Measurements from ENCODE around the gene RPS18. TPM values are rescaled to one million over a fixed set of nuclear protein-coding genes. Genes with fewer than 3 reads are reported as not detected.

RPS18 gene
- total and polyA plus RNA-seq, 10 of the 15 experiments (the other 5 are each of a cell fraction or from before 2014, with no cell fraction given), result 4,228 to 20,828 (median 7,406) TPM

DNA sequence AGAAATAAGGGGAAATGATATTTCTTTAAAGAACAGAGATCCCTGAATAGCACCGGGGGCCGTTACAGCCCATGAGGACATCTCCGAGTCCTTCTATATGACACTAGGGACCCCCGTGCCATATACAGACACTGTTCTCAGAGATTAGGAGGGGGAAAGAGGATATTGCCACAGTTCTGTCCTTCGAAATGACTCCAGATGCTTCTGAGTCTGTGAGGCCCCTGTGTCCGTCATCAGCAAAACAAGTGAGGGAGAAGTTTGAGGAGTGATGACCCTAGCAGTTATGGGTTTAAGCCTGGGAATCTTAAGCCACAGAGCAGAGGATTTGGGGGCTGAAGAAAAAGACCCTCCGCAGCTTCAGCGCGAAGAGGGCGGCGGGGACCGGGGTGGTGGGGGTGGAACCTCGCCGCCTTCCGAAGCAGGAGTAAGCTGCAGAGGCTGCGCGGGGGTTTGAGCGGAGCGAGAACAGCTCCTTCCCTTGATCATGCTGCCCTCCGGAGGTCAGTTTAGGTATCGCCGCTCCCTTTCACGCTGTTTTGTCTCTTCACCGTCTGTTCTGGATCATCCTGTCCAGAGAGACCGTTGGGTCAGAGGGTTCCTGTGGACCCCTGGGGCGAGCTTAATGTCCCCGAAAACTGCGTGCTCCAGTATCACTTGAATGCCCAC is 23.8 kb upstream of the RPS18 start (continued):
- TF ChIP-seq GATAD2B (conservative IDR thresholded peaks at IDR 0.05; ENCODE audit: low read depth), result no peak
- TF ChIP-seq WRNIP1 (IDR thresholded peaks at IDR 0.05; ENCODE audit: borderline replicate concordance, low read depth, low read length), result no peak
- no peak for TF ChIP-seq MYB (IDR thresholded peaks at IDR 0.05; ENCODE audit: borderline replicate concordance, low read depth, low read length)
- TF ChIP-seq ESRRA (IDR thresholded peaks at IDR 0.05; ENCODE audit: low read length), result no peak
- TF ChIP-seq YBX1 (IDR thresholded peaks at IDR 0.05), result no peak
- no peak for TF ChIP-seq RAD51 (IDR thresholded peaks at IDR 0.05)
- no peak for TF ChIP-seq CHD4 (IDR thresholded peaks at IDR 0.05)
- TF ChIP-seq, protein P1, sequence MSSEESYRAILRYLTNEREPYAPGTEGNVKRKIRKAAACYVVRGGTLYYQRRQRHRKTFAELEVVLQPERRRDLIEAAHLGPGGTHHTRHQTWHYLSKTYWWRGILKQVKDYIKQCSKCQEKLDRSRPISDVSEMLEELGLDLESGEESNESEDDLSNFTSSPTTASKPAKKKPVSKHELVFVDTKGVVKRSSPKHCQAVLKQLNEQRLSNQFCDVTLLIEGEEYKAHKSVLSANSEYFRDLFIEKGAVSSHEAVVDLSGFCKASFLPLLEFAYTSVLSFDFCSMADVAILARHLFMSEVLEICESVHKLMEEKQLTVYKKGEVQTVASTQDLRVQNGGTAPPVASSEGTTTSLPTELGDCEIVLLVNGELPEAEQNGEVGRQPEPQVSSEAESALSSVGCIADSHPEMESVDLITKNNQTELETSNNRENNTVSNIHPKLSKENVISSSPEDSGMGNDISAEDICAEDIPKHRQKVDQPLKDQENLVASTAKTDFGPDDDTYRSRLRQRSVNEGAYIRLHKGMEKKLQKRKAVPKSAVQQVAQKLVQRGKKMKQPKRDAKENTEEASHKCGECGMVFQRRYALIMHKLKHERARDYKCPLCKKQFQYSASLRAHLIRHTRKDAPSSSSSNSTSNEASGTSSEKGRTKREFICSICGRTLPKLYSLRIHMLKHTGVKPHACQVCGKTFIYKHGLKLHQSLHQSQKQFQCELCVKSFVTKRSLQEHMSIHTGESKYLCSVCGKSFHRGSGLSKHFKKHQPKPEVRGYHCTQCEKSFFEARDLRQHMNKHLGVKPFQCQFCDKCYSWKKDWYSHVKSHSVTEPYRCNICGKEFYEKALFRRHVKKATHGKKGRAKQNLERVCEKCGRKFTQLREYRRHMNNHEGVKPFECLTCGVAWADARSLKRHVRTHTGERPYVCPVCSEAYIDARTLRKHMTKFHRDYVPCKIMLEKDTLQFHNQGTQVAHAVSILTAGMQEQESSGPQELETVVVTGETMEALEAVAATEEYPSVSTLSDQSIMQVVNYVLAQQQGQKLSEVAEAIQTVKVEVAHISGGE (CRISPR knock-in tag; IDR thresholded peaks at IDR 0.05), result no peak
- no peak for TF ChIP-seq IRF5 (IDR thresholded peaks at IDR 0.05; ENCODE audit: borderline replicate concordance)
- TF ChIP-seq, protein P2, sequence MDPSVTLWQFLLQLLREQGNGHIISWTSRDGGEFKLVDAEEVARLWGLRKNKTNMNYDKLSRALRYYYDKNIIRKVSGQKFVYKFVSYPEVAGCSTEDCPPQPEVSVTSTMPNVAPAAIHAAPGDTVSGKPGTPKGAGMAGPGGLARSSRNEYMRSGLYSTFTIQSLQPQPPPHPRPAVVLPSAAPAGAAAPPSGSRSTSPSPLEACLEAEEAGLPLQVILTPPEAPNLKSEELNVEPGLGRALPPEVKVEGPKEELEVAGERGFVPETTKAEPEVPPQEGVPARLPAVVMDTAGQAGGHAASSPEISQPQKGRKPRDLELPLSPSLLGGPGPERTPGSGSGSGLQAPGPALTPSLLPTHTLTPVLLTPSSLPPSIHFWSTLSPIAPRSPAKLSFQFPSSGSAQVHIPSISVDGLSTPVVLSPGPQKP (IDR thresholded peaks at IDR 0.05; ENCODE audit: low read depth, low read length), result no peak
- no peak for TF ChIP-seq CHD1 (IDR thresholded peaks at IDR 0.05; ENCODE audit: low read depth, low read length)
- no peak for TF ChIP-seq MEF2A (IDR thresholded peaks at IDR 0.05; ENCODE audit: insufficient read depth, low read depth, low read length)
- TF ChIP-seq SPI1 (IDR thresholded peaks at IDR 0.05; ENCODE audit: borderline replicate concordance, insufficient read depth, low read depth, low read length), result no peak
- peak; percentile 33 for TF ChIP-seq RELA (IDR thresholded peaks at IDR 0.05; ENCODE audit: borderline replicate concordance, partially characterized antibody)
- 0 out of 4 replicates have a peak, but pooled peaks have one; percentile 14 to 17 for TF ChIP-seq BHLHE40 (IDR thresholded peaks at IDR 0.05; ENCODE audit: borderline replicate concordance in 1 of 2, low read depth in 2 of 2, low read length in 1 of 2)
- TF ChIP-seq JUNB (IDR thresholded peaks at IDR 0.05), result no peak
- no peak for TF ChIP-seq TAF1 (IDR thresholded peaks at IDR 0.05; ENCODE audit: borderline replicate concordance, low read depth, low read length)
- TF ChIP-seq, protein P3, sequence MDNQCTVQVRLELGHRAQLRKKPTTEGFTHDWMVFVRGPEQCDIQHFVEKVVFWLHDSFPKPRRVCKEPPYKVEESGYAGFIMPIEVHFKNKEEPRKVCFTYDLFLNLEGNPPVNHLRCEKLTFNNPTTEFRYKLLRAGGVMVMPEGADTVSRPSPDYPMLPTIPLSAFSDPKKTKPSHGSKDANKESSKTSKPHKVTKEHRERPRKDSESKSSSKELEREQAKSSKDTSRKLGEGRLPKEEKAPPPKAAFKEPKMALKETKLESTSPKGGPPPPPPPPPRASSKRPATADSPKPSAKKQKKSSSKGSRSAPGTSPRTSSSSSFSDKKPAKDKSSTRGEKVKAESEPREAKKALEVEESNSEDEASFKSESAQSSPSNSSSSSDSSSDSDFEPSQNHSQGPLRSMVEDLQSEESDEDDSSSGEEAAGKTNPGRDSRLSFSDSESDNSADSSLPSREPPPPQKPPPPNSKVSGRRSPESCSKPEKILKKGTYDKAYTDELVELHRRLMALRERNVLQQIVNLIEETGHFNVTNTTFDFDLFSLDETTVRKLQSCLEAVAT (IDR thresholded peaks at IDR 0.05), result peak; percentile 32; the same call in 1 of the 2 replicates
- no peak for TF ChIP-seq ZBTB4 (CRISPR knock-in tag; IDR thresholded peaks at IDR 0.05)
- no peak for TF ChIP-seq IKZF2 (IDR thresholded peaks at IDR 0.05)
